Vagina (tissue), 2 donors: ENCODE results near the gene FBXO10.

Experiments
- POLR2A ChIP-seq, 2 donors: fragments of 450-650 bp; IDR thresholded peaks; one replicate each; pipeline ENCODE4 v1.6.1; 2017; ENCODE audit warnings: antibody characterized with exemption in 2 of 2, mild to moderate bottlenecking in 2 of 2, moderate library complexity in 2 of 2
- POLR2AphosphoS5 ChIP-seq, 2 donors: sonication (generic); formaldehyde crosslinking; IDR thresholded peaks; one replicate each; pipeline ENCODE4 v1.9.0; 2017; ENCODE audit warnings: antibody characterized with exemption in 2 of 2, mild to moderate bottlenecking in 2 of 2, low read depth in 1 of 2; ENCODE audit not compliant: insufficient read depth in 1 of 2
- TF ChIP-seq, protein P1 (sequence below), 3 experiments: fragments of 450-650 bp in 2 of 3; fragments of 200-600 bp in 1 of 3; sonication (generic) in 1 of 3; IDR thresholded peaks; one replicate each; pipeline ENCODE4 v1.5.1; 2017 to 2019; ENCODE audit warnings: antibody characterized with exemption in 3 of 3, mild to moderate bottlenecking in 2 of 3, moderate library complexity in 2 of 3

GRCh38 chr9:37551468-37551867 lies 24.7 kb downstream of the FBXO10 start:
- TF ChIP-seq, protein P1, sequence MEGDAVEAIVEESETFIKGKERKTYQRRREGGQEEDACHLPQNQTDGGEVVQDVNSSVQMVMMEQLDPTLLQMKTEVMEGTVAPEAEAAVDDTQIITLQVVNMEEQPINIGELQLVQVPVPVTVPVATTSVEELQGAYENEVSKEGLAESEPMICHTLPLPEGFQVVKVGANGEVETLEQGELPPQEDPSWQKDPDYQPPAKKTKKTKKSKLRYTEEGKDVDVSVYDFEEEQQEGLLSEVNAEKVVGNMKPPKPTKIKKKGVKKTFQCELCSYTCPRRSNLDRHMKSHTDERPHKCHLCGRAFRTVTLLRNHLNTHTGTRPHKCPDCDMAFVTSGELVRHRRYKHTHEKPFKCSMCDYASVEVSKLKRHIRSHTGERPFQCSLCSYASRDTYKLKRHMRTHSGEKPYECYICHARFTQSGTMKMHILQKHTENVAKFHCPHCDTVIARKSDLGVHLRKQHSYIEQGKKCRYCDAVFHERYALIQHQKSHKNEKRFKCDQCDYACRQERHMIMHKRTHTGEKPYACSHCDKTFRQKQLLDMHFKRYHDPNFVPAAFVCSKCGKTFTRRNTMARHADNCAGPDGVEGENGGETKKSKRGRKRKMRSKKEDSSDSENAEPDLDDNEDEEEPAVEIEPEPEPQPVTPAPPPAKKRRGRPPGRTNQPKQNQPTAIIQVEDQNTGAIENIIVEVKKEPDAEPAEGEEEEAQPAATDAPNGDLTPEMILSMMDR (IDR thresholded peaks at IDR 0.05), result no peak
- TF ChIP-seq POLR2A (IDR thresholded peaks at IDR 0.05) (no peak), POLR2AphosphoS5 (IDR thresholded peaks at IDR 0.05; ENCODE audit: insufficient read depth in 1 of 2, low read depth in 1 of 2) (no peak)
